Stimulated activated CD4-positive, alpha-beta T cell treated with anti-CD3 and anti-CD28 coated beads, TNF-alpha, amount 100 ng/mL, for 24 hours (primary cell): ENCODE results near the gene DERA.
"Not testable (repeated sequence)": the region's sequence is repeated elsewhere in the genome, so short reads cannot be mapped to it uniquely, and the experiment has no call there.

ENCODE experiments used
- DNase-seq, 3 experiments: peaks; one replicate each; pipeline ENCODE4 v3.0.0-alpha.2; 2020; ENCODE audit warnings: low read depth in 3 of 3

DERA gene

GRCh38 chr12:15910864-15911721, at the start of gene DERA:
DERA (plus strand) TSS chr12:15911332; CDS start chr12:15911384, 52 bp downstream.
- DNase-seq, result peak; percentile 28 to 68 (median 42)

GRCh38 chr12:15861404-15861803, 49.7 kb upstream of the DERA start:
- no peak for DNase-seq

GRCh38 chr12:15862840-15863239, 48.3 kb upstream of the DERA start:
- DNase-seq, result no peak

- no peak for DNase-seq
Observed at GRCh38 chr12:15863372-15863771, 47.8 kb upstream of the DERA start.

GRCh38 chr12:15863984-15864383, 47.1 kb upstream of the DERA start:
- DNase-seq, result no peak

- DNase-seq, result no peak
Observed at GRCh38 chr12:15868186-15868585, 42.9 kb upstream of the DERA start.

- DNase-seq, result no peak
Observed at GRCh38 chr12:15873556-15873955, 37.6 kb upstream of the DERA start.

- DNase-seq, result not testable (repeated sequence)
Observed at GRCh38 chr12:15874556-15875145, 36.5 kb upstream of the DERA start.

GRCh38 chr12:15875863-15876262, 35.3 kb upstream of the DERA start:
- no peak for DNase-seq

GRCh38 chr12:15879413-15879812, 31.7 kb upstream of the DERA start:
- DNase-seq, result no peak

- no peak for DNase-seq
Observed at GRCh38 chr12:15880721-15881120, 30.4 kb upstream of the DERA start.

GRCh38 chr12:15882118-15882971, 28.8 kb upstream of the DERA start, which contains the start of gene STRAP:
STRAP (plus strand) TSS chr12:15882387; CDS start chr12:15882708, 321 bp downstream.
- DNase-seq, result peak; percentile 92 to 93 (median 92)

- no peak for DNase-seq
Observed at GRCh38 chr12:15883536-15883935, 27.6 kb upstream of the DERA start.

GRCh38 chr12:15886372-15887042, 24.6 kb upstream of the DERA start:
- DNase-seq, result no peak

GRCh38 chr12:15887043-15887817, 23.9 kb upstream of the DERA start:
- DNase-seq, result no peak

GRCh38 chr12:15892645-15893259, 18.4 kb upstream of the DERA start:
- DNase-seq, result no peak

GRCh38 chr12:15893260-15893659, 17.9 kb upstream of the DERA start:
- DNase-seq, result no peak

GRCh38 chr12:15896867-15897266, 14.3 kb upstream of the DERA start:
- no peak for DNase-seq

GRCh38 chr12:15897433-15897832, 13.7 kb upstream of the DERA start:
- DNase-seq, result no peak

GRCh38 chr12:15899282-15899870, 11.8 kb upstream of the DERA start:
- no peak for DNase-seq
